GM18508 (cell line): ENCODE data around the gene CBFA2T2.
A peak's percentile ranks its signal among the peaks of the same experiment; 100 is the strongest.
"Not testable (repeated sequence)": the region's sequence is repeated elsewhere in the genome, so short reads cannot be mapped to it uniquely, and the experiment has no call there.

Experiments
- ATAC-seq: cut with Tn5 transposase; IDR thresholded peaks from one replicate; pipeline ENCODE4 v1.9.1; 2021; ENCODE audit warnings: moderate number of reproducible peaks; ENCODE audit not compliant: insufficient read depth, unreplicated experiment

Gene CBFA2T2

GRCh38 chr20:33470457-33470856 is 19.4 kb upstream of the CBFA2T2 start:
- ATAC-seq = no peak

- no peak for ATAC-seq
Measured at GRCh38 chr20:33470866-33471265, 19.0 kb upstream of the CBFA2T2 start.

- no peak for ATAC-seq
Measured at GRCh38 chr20:33472868-33473435, 16.9 kb upstream of the CBFA2T2 start.

- ATAC-seq = no peak
Measured at GRCh38 chr20:33474097-33474873, 15.6 kb upstream of the CBFA2T2 start.

GRCh38 chr20:33474963-33475362 is 14.9 kb upstream of the CBFA2T2 start:
- ATAC-seq = no peak

- no peak for ATAC-seq
Measured at GRCh38 chr20:33475381-33476152, 14.3 kb upstream of the CBFA2T2 start.

GRCh38 chr20:33477386-33478234 is 12.3 kb upstream of the CBFA2T2 start:
- no peak for ATAC-seq

GRCh38 chr20:33480048-33480447 is 9.8 kb upstream of the CBFA2T2 start:
- no peak for ATAC-seq

- no peak for ATAC-seq
Measured at GRCh38 chr20:33481431-33481941, 8.4 kb upstream of the CBFA2T2 start.

- no peak for ATAC-seq
Measured at GRCh38 chr20:33482581-33482980, 7.3 kb upstream of the CBFA2T2 start.

GRCh38 chr20:33483186-33483585 is 6.7 kb upstream of the CBFA2T2 start:
- ATAC-seq = not testable (repeated sequence)

GRCh38 chr20:33488201-33488600 is 1.7 kb upstream of the CBFA2T2 start:
- no peak for ATAC-seq

- ATAC-seq = not testable (repeated sequence)
Measured at GRCh38 chr20:33488661-33489494, 1.0 kb upstream of the CBFA2T2 start.

- ATAC-seq = peak; percentile 69
Measured at GRCh38 chr20:33489495-33490022, 337 bp upstream of the CBFA2T2 start.

- no peak for ATAC-seq
Measured at GRCh38 chr20:33490934-33491656, 1.2 kb downstream of the CBFA2T2 start.

GRCh38 chr20:33493076-33493766 is 3.3 kb downstream of the CBFA2T2 start:
- no peak for ATAC-seq

GRCh38 chr20:33496776-33497175 is 6.9 kb downstream of the CBFA2T2 start:
- not testable (repeated sequence) for ATAC-seq

- no peak for ATAC-seq
Measured at GRCh38 chr20:33499355-33499754, 9.5 kb downstream of the CBFA2T2 start.
